GM12878 (cell line): Measurements from ENCODE around the gene SPARC. TPM values are rescaled to one million over a fixed set of nuclear protein-coding genes. Genes with fewer than 3 reads are reported as not detected.

Experiments
- BRCA1 ChIP-seq: IDR thresholded peaks from 2 replicates; pipeline ENCODE4 v1.6.1; 2011; ENCODE audit warnings: low read depth, low read length, improper control_type of control experiment
- CBX5 ChIP-seq: sonication (generic); IDR thresholded peaks from 2 replicates; pipeline ENCODE4 v1.6.1; 2016; ENCODE audit warnings: low read depth, moderate library complexity, mild to moderate bottlenecking, inconsistent platforms
- CHD1 ChIP-seq: IDR thresholded peaks from 2 replicates; pipeline ENCODE4 v1.6.1; 2012; ENCODE audit warnings: low read depth, low read length, improper control_type of control experiment
- EP300 ChIP-seq, 2 experiments: fragments of 150-350 bp in 1 of 2; IDR thresholded peaks; 2 replicates each; pipeline ENCODE4 v1.6.1; 2011 to 2012; ENCODE audit warnings: low read depth in 2 of 2, low read length in 2 of 2, borderline replicate concordance in 1 of 2, improper control_type of control experiment in 1 of 2, inconsistent platforms in 1 of 2; ENCODE audit not compliant: control insufficient read depth in 1 of 2
- FOXK2 ChIP-seq: fragments of 450-650 bp; IDR thresholded peaks from 2 replicates; pipeline ENCODE4 v1.6.1; 2017; ENCODE audit warnings: mild to moderate bottlenecking, moderate library complexity
- GABPA ChIP-seq: IDR thresholded peaks from 2 replicates; pipeline ENCODE4 v1.6.1; 2014; ENCODE audit warnings: antibody characterized with exemption, low read depth, mild to moderate bottlenecking, inconsistent platforms
- IKZF1 ChIP-seq: fragments of 450-650 bp; conservative IDR thresholded peaks from 2 replicates; pipeline ENCODE4 v1.6.1; 2017; ENCODE audit warnings: antibody characterized with exemption, mild to moderate bottlenecking
- KLF5 ChIP-seq: fragments of 450-650 bp; IDR thresholded peaks from 2 replicates; pipeline ENCODE4 v1.6.1; 2014; ENCODE audit warnings: mild to moderate bottlenecking; ENCODE audit not compliant: partially characterized antibody
- NFYA ChIP-seq: IDR thresholded peaks from 2 replicates; pipeline ENCODE4 v1.6.1; 2011; ENCODE audit warnings: low read depth, mild to moderate bottlenecking, low read length, improper control_type of control experiment, borderline replicate concordance
- RB1 ChIP-seq: fragments of 450-650 bp; formaldehyde crosslinking; IDR thresholded peaks from 2 replicates; pipeline ENCODE4 v1.6.1; 2017; ENCODE audit warnings: mild to moderate bottlenecking, borderline replicate concordance
- SMC3 ChIP-seq: IDR thresholded peaks from 2 replicates; pipeline ENCODE4 v1.6.1; 2011; ENCODE audit warnings: low read length, improper control_type of control experiment, borderline replicate concordance
- STAT1 ChIP-seq: fragments of 450-650 bp; conservative IDR thresholded peaks from 2 replicates; pipeline ENCODE4 v1.6.1; 2014; ENCODE audit warnings: antibody characterized with exemption, mild to moderate bottlenecking
- STAT3 ChIP-seq: IDR thresholded peaks from 2 replicates; pipeline ENCODE4 v1.6.1; 2011; ENCODE audit warnings: low read depth, low read length, improper control_type of control experiment
- SUZ12 ChIP-seq: fragments of 200-600 bp; sonication (generic); IDR thresholded peaks from one replicate; pipeline ENCODE4 v1.6.1; 2018; ENCODE audit warnings: antibody characterized with exemption, mild to moderate bottlenecking; ENCODE audit not compliant: unreplicated experiment
- TARDBP ChIP-seq: IDR thresholded peaks from 2 replicates; pipeline ENCODE4 v1.6.1; 2016; ENCODE audit warnings: borderline replicate concordance
- TBL1XR1 ChIP-seq: IDR thresholded peaks from 2 replicates; pipeline ENCODE4 v1.6.1; 2012; ENCODE audit warnings: low read depth, low read length, improper control_type of control experiment
- polyA plus RNA-seq, 11 experiments: library from polyadenylated mRNA; depleted of rRNA in 4 of 11; unstranded in 6 of 11; stranded (reverse) in 5 of 11; fragments of >200 nt; fragmentation: Nextera tagmentation in 4 of 11; fragmentation: Illumina TruSeq in 1 of 11; extraction: Ambion mirVana in 4 of 11; extraction: Trizol in 1 of 11; gene quantifications; 1 replicate in 1 of 11; 2 replicates in 10 of 11; pipeline versions ENCODE4 v1.2.1 to v1.2.3, GENCODE V29; 2011 to 2016; ENCODE audit warnings: inconsistent platforms in 2 of 11, missing spikeins in 2 of 11, low read depth in 1 of 11
- total RNA-seq, 4 experiments: library from RNA; depleted of rRNA in 3 of 4; stranded (reverse); fragments of >200 nt in 3 of 4; fragmentation: Illumina TruSeq in 1 of 4; extraction: Trizol in 1 of 4; gene quantifications; 2 replicates each; pipeline versions ENCODE4 v1.2.1 to v1.2.3, GENCODE V29; 2013 to 2021
- TF ChIP-seq, protein P1 (sequence below), 3 experiments: IDR thresholded peaks in 2 of 3; conservative IDR thresholded peaks in 1 of 3; 2 replicates each; pipeline ENCODE4 v1.5.1; 2011; ENCODE audit warnings: low read depth in 3 of 3, low read length in 3 of 3, mild to moderate bottlenecking in 3 of 3, control low read depth in 2 of 3, moderate library complexity in 2 of 3, inconsistent platforms in 1 of 3, mixed read lengths in 1 of 3; ENCODE audit not compliant: control insufficient read depth in 2 of 3, insufficient read depth in 1 of 3; ENCODE audit errors: extremely low read depth in 1 of 3
- TF ChIP-seq, protein P2 (sequence below): IDR thresholded peaks from 2 replicates; pipeline ENCODE4 v1.6.1; 2011; ENCODE audit warnings: borderline replicate concordance, low read depth, mild to moderate bottlenecking, moderate library complexity, low read length; ENCODE audit not compliant: insufficient read depth, poor library complexity, severe bottlenecking
- TF ChIP-seq, protein P3 (sequence below): fragments of 450-650 bp; IDR thresholded peaks from 2 replicates; pipeline ENCODE4 v1.6.1; 2016; ENCODE audit warnings: mild to moderate bottlenecking
- TF ChIP-seq, protein P4 (sequence below): fragments of 450-650 bp; IDR thresholded peaks from 2 replicates; pipeline ENCODE4 v1.6.1; 2017; ENCODE audit warnings: antibody characterized with exemption, mild to moderate bottlenecking, moderate library complexity

SPARC gene
- total and polyA plus RNA-seq, 10 of the 15 experiments (the other 5 are each of a cell fraction or from before 2014, with no cell fraction given) = 29.6 to 154 (median 57.0) TPM

DNA sequence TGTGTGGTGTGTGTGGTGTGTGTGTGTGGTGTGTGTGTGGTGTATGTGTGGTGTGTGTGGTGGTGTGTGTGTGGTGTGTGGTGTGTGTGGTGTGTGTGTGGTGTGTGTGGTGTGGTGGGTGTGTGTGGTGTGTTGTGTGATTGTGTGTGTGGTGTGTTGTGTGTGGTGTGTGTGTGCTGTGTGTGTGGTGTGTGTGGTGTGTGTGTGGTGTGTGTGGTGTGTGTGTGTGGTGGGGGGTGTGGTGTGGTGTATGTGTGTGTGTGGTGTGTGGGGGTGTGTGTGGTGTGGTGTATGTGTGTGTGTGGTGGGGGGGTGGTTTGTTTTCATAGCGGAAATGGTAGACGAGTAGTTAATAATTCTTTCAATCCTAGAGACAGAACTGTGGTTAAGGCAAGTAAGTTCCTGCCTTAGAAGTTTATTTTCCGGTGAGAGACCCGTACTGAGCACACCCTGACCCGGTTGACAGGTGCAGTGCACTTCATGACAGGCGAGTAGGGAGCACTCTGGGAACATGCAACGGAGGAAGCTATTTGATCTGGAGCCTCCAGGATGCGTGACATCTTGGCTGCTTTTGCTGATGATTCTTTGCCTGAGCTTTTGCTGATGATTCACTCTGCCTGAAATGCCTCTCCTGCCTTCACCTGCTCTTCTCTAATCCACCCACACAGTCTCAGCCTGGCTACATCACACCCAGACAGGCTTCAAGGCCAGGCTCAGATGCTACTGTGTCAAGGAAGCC, 73.9 kb downstream of the SPARC start (continued):
- TF ChIP-seq, protein P1, sequence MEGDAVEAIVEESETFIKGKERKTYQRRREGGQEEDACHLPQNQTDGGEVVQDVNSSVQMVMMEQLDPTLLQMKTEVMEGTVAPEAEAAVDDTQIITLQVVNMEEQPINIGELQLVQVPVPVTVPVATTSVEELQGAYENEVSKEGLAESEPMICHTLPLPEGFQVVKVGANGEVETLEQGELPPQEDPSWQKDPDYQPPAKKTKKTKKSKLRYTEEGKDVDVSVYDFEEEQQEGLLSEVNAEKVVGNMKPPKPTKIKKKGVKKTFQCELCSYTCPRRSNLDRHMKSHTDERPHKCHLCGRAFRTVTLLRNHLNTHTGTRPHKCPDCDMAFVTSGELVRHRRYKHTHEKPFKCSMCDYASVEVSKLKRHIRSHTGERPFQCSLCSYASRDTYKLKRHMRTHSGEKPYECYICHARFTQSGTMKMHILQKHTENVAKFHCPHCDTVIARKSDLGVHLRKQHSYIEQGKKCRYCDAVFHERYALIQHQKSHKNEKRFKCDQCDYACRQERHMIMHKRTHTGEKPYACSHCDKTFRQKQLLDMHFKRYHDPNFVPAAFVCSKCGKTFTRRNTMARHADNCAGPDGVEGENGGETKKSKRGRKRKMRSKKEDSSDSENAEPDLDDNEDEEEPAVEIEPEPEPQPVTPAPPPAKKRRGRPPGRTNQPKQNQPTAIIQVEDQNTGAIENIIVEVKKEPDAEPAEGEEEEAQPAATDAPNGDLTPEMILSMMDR (IDR thresholded peaks at IDR 0.05 in 2 of 3, conservative IDR thresholded peaks at IDR 0.05 in 1 of 3; ENCODE audit: control insufficient read depth in 2 of 3, extremely low read depth in 1 of 3, insufficient read depth in 1 of 3, low read depth in 3 of 3, low read length in 3 of 3) = no peak
- TF ChIP-seq CBX5 (no peak), STAT3 (no peak), IKZF1 (peak; percentile 81), NFYA (no peak), FOXK2 (0 out of 2 replicates have a peak, but pooled peaks have one; percentile 45), BRCA1 (no peak), STAT1 (no peak), KLF5 (no peak), TARDBP (no peak), GABPA (peak; percentile 68; the same call in 1 of the 2 replicates), RB1 (no peak), EP300 (IDR thresholded peaks at IDR 0.05; ENCODE audit: borderline replicate concordance in 1 of 2, control insufficient read depth in 1 of 2, low read depth in 2 of 2, low read length in 2 of 2) (peak in 1 of 2 experiments; percentile 65; a peak in 3 of 4 replicates), SMC3 (no peak), TBL1XR1 (no peak), SUZ12 (no peak), CHD1 (no peak)
- TF ChIP-seq, protein P2, sequence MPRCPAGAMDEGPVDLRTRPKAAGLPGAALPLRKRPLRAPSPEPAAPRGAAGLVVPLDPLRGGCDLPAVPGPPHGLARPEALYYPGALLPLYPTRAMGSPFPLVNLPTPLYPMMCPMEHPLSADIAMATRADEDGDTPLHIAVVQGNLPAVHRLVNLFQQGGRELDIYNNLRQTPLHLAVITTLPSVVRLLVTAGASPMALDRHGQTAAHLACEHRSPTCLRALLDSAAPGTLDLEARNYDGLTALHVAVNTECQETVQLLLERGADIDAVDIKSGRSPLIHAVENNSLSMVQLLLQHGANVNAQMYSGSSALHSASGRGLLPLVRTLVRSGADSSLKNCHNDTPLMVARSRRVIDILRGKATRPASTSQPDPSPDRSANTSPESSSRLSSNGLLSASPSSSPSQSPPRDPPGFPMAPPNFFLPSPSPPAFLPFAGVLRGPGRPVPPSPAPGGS = peak; percentile 19
- TF ChIP-seq, protein P3, sequence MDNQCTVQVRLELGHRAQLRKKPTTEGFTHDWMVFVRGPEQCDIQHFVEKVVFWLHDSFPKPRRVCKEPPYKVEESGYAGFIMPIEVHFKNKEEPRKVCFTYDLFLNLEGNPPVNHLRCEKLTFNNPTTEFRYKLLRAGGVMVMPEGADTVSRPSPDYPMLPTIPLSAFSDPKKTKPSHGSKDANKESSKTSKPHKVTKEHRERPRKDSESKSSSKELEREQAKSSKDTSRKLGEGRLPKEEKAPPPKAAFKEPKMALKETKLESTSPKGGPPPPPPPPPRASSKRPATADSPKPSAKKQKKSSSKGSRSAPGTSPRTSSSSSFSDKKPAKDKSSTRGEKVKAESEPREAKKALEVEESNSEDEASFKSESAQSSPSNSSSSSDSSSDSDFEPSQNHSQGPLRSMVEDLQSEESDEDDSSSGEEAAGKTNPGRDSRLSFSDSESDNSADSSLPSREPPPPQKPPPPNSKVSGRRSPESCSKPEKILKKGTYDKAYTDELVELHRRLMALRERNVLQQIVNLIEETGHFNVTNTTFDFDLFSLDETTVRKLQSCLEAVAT = peak; percentile 100
- TF ChIP-seq, protein P4, sequence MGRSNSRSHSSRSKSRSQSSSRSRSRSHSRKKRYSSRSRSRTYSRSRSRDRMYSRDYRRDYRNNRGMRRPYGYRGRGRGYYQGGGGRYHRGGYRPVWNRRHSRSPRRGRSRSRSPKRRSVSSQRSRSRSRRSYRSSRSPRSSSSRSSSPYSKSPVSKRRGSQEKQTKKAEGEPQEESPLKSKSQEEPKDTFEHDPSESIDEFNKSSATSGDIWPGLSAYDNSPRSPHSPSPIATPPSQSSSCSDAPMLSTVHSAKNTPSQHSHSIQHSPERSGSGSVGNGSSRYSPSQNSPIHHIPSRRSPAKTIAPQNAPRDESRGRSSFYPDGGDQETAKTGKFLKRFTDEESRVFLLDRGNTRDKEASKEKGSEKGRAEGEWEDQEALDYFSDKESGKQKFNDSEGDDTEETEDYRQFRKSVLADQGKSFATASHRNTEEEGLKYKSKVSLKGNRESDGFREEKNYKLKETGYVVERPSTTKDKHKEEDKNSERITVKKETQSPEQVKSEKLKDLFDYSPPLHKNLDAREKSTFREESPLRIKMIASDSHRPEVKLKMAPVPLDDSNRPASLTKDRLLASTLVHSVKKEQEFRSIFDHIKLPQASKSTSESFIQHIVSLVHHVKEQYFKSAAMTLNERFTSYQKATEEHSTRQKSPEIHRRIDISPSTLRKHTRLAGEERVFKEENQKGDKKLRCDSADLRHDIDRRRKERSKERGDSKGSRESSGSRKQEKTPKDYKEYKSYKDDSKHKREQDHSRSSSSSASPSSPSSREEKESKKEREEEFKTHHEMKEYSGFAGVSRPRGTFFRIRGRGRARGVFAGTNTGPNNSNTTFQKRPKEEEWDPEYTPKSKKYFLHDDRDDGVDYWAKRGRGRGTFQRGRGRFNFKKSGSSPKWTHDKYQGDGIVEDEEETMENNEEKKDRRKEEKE = no peak
